ENCODE data around the gene UMODL1. TPM values are rescaled to one million over a fixed set of nuclear protein-coding genes. Genes with fewer than 3 reads are reported as not detected.

UMODL1 gene
- total and polyA plus RNA-seq, 5 donors from 2014 or later = 0.05 to 0.35 (median 0.07) TPM; not detected in 1

- Histone ChIP-seq H3K9me3 (ENCODE audit: control insufficient read depth in 2 of 2, low read length in 2 of 2) (no peaks in the 10 kb centered on the region), H3K4me1 (ENCODE audit: control insufficient read depth, insufficient read depth, low read length, poor library complexity, severe bottlenecking) (no peaks in the 10 kb centered on the region), H3K36me3 (ENCODE audit: control insufficient read depth, insufficient read depth, low read length) (no peaks in the 10 kb centered on the region), H3K27ac (ENCODE audit: insufficient read depth, low read length, poor library complexity, severe bottlenecking) (no peak overlapping the region), H3K4me3 (ENCODE audit: low read depth, low read length) (no peak overlapping the region), H3K27me3 (ENCODE audit: control insufficient read depth, insufficient read depth, low read length) (no peaks in the 10 kb centered on the region)
- Mint-ChIP-seq H3K36me3 (peaks cover 3% of the 10 kb centered on the region), H3K4me3 (no peak overlapping the region), H3K4me1 (peaks cover 0 to 11% (median 5%) of the 10 kb centered on the region in 4 donors), H3K9me3 (peaks cover 0 to 4% (median 0%) of the 10 kb centered on the region in 7 donors), H3K27ac (peak overlapping the region; percentile 76 to 93 (median 79)), H3K27me3 (no peaks in the 10 kb centered on the region)
- ATAC-seq (ENCODE audit: low read depth in 2 of 2) = no peak
- no peak for DNase-seq
These were observed 30.5 kb upstream of the UMODL1 start for GRCh38 chr21:42040411-42041180.

- Histone ChIP-seq H3K36me3 (ENCODE audit: control insufficient read depth, insufficient read depth, low read length) (no peaks in the 10 kb centered on the region), H3K27me3 (ENCODE audit: control insufficient read depth, insufficient read depth, low read length) (no peaks in the 10 kb centered on the region), H3K4me1 (ENCODE audit: control insufficient read depth, insufficient read depth, low read length, poor library complexity, severe bottlenecking) (no peaks in the 10 kb centered on the region), H3K9me3 (ENCODE audit: control insufficient read depth in 2 of 2, low read length in 2 of 2) (no peaks in the 10 kb centered on the region), H3K4me3 (ENCODE audit: low read depth, low read length) (no peak overlapping the region), H3K27ac (ENCODE audit: insufficient read depth, low read length, poor library complexity, severe bottlenecking) (no peak overlapping the region)
- ATAC-seq (ENCODE audit: low read depth in 2 of 2) (no peak), DNase-seq (no peak)
- H3K36me3 Mint-ChIP-seq = peaks cover 3% of the 10 kb centered on the region
- peaks cover 2% of the 10 kb centered on the region for H3K27me3 Mint-ChIP-seq
- peaks cover 0 to 4% (median 0%) of the 10 kb centered on the region in 7 donors for H3K9me3 Mint-ChIP-seq
- H3K4me3 Mint-ChIP-seq = no peak overlapping the region
- peaks cover 0 to 11% (median 5%) of the 10 kb centered on the region in 4 donors for H3K4me1 Mint-ChIP-seq
- peak overlapping the region in 2 of 3 donors; percentile 21 to 76 for H3K27ac Mint-ChIP-seq
These were observed 29.9 kb upstream of the UMODL1 start for GRCh38 chr21:42041246-42041645.

DNA sequence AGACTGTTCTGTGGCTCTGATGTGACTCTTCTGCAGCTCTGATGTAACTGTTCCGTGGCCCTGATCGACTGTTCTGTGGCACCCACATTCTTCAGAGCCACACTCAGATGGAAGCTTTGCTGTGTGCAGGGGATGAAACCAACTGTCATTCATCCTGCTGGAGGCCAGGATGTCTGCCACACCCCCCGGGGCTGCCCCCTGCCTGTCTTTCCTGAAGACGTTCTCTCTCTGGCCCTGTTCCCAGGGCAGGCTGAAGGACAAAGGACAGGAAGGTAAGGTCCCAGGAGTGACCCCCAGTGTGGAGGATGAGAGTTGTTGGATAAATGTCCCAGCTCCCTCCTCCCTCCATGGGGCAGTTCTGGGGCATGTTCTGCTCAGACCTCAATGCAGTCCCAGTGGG lies 29.4 kb upstream of the UMODL1 start:
- Mint-ChIP-seq H3K4me1 (peaks cover 0 to 13% (median 6%) of the 10 kb centered on the region in 4 donors), H3K27ac (peak overlapping the region in 2 of 3 donors; percentile 21 to 76)
- ATAC-seq (ENCODE audit: low read depth in 2 of 2) = no peak

DNA sequence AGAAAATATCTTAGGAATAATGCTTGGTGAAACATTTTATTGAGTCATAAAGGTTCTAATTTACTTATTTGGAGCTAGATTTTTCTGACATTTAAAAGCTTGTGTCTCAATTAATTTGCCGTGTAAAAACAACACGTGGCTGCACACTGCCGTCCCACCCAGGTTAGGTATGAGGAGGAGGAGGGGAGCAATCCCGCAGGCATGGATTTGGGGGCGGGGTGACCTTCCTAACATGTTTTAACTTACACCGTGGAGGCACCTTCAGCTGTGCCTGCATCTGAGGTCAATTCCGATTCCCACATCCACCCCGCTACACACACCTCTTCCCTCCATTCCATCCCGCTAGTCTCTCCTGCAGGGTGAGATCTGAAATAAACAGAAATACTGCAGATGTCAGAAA lies 28.5 kb upstream of the UMODL1 start:
- Histone ChIP-seq H3K9me3 (ENCODE audit: control insufficient read depth in 2 of 2, low read length in 2 of 2) (no peaks in the 10 kb centered on the region), H3K27ac (ENCODE audit: insufficient read depth, low read length, poor library complexity, severe bottlenecking) (no peak overlapping the region), H3K27me3 (ENCODE audit: control insufficient read depth, insufficient read depth, low read length) (no peaks in the 10 kb centered on the region), H3K36me3 (ENCODE audit: control insufficient read depth, insufficient read depth, low read length) (no peaks in the 10 kb centered on the region), H3K4me1 (ENCODE audit: control insufficient read depth, insufficient read depth, low read length, poor library complexity, severe bottlenecking) (no peaks in the 10 kb centered on the region), H3K4me3 (ENCODE audit: low read depth, low read length) (no peak overlapping the region)
- DNase-seq (no peak), ATAC-seq (ENCODE audit: low read depth in 2 of 2) (no peak)
- Mint-ChIP-seq H3K4me1 (peaks cover 0 to 13% (median 6%) of the 10 kb centered on the region in 4 donors), H3K27me3 (peaks cover 5% of the 10 kb centered on the region), H3K36me3 (peaks cover 3% of the 10 kb centered on the region), H3K27ac (no peak overlapping the region), H3K9me3 (no peaks in the 10 kb centered on the region), H3K4me3 (no peak overlapping the region)

More for the DNA sequence above, 29.4 kb upstream of the UMODL1 start:
- Mint-ChIP-seq H3K4me3 (no peak overlapping the region), H3K27me3 (peaks cover 5% of the 10 kb centered on the region), H3K36me3 (peaks cover 3% of the 10 kb centered on the region), H3K9me3 (peaks cover 0 to 3% (median 0%) of the 10 kb centered on the region in 7 donors)
- H3K4me1 ChIP-seq (ENCODE audit: control insufficient read depth, insufficient read depth, low read length, poor library complexity, severe bottlenecking) = no peaks in the 10 kb centered on the region
- no peak overlapping the region for H3K27ac ChIP-seq (ENCODE audit: insufficient read depth, low read length, poor library complexity, severe bottlenecking)
- no peaks in the 10 kb centered on the region for H3K9me3 ChIP-seq (ENCODE audit: control insufficient read depth in 2 of 2, low read length in 2 of 2)
- no peaks in the 10 kb centered on the region for H3K36me3 ChIP-seq (ENCODE audit: control insufficient read depth, insufficient read depth, low read length)
- DNase-seq = no peak
- no peak overlapping the region for H3K4me3 ChIP-seq (ENCODE audit: low read depth, low read length)
- no peaks in the 10 kb centered on the region for H3K27me3 ChIP-seq (ENCODE audit: control insufficient read depth, insufficient read depth, low read length)

DNA sequence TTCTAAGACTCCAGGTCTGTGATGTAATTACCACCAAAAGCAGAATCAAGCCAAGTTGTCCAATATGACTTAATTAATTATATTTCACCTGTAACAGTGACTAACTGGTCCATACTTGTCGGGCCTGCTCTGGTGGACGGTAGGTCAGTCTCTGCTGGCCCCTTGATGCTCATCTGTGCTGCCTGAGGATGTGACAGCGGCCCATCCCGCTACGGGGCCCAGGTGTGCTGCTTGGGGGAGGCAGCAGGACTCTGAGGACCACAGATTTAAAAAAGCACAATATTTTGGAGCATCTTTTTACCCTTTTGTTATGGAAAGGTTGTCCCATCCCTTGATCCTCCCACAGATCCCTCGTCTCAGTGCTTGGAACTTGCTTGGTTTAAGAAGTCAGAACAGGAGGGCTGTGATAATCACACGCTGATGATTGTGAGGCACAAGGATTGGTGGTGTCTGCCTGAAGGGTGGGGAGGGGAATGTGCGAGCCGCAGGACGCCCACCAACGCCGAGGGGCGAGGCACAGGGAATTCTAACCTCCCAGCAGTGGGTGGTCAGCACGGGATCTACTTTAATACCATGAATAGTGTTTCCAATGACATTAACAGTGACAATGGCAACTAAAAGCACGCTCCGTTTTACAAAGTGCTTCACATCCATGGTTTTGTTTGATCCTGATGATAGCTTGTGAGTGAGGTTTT lies 27.8 kb upstream of the UMODL1 start:
- Histone ChIP-seq H3K4me1 (ENCODE audit: control insufficient read depth, insufficient read depth, low read length, poor library complexity, severe bottlenecking) (no peaks in the 10 kb centered on the region), H3K27me3 (ENCODE audit: control insufficient read depth, insufficient read depth, low read length) (no peaks in the 10 kb centered on the region), H3K9me3 (ENCODE audit: control insufficient read depth in 2 of 2, low read length in 2 of 2) (no peaks in the 10 kb centered on the region), H3K4me3 (ENCODE audit: low read depth, low read length) (no peak overlapping the region), H3K36me3 (ENCODE audit: control insufficient read depth, insufficient read depth, low read length) (no peaks in the 10 kb centered on the region), H3K27ac (ENCODE audit: insufficient read depth, low read length, poor library complexity, severe bottlenecking) (no peak overlapping the region)
- Mint-ChIP-seq H3K4me3 (no peak overlapping the region), H3K9me3 (no peaks in the 10 kb centered on the region), H3K4me1 (peaks cover 0 to 13% (median 6%) of the 10 kb centered on the region in 4 donors), H3K27me3 (peaks cover 5% of the 10 kb centered on the region), H3K36me3 (peaks cover 3% of the 10 kb centered on the region), H3K27ac (no peak overlapping the region)
- no peak for ATAC-seq (ENCODE audit: low read depth in 2 of 2)
- no peak for DNase-seq

GRCh38 chr21:42043961-42044360 lies 27.2 kb upstream of the UMODL1 start:
- Mint-ChIP-seq H3K9me3 (no peaks in the 10 kb centered on the region), H3K27me3 (peaks cover 5% of the 10 kb centered on the region), H3K36me3 (no peaks in the 10 kb centered on the region), H3K4me1 (peaks cover 0 to 9% (median 5%) of the 10 kb centered on the region in 4 donors), H3K4me3 (no peak overlapping the region), H3K27ac (no peak overlapping the region)
- no peaks in the 10 kb centered on the region for H3K27me3 ChIP-seq (ENCODE audit: control insufficient read depth, insufficient read depth, low read length)
- ATAC-seq (ENCODE audit: low read depth in 2 of 2) (no peak), DNase-seq (no peak)
- H3K36me3 ChIP-seq (ENCODE audit: control insufficient read depth, insufficient read depth, low read length) = no peaks in the 10 kb centered on the region
- no peak overlapping the region for H3K27ac ChIP-seq (ENCODE audit: insufficient read depth, low read length, poor library complexity, severe bottlenecking)
- no peak overlapping the region for H3K4me3 ChIP-seq (ENCODE audit: low read depth, low read length)
- H3K9me3 ChIP-seq (ENCODE audit: control insufficient read depth in 2 of 2, low read length in 2 of 2) = no peaks in the 10 kb centered on the region
- no peaks in the 10 kb centered on the region for H3K4me1 ChIP-seq (ENCODE audit: control insufficient read depth, insufficient read depth, low read length, poor library complexity, severe bottlenecking)

- H3K27me3 ChIP-seq (ENCODE audit: control insufficient read depth, insufficient read depth, low read length) = no peaks in the 10 kb centered on the region
- H3K4me3 ChIP-seq (ENCODE audit: low read depth, low read length) = no peak overlapping the region
- Mint-ChIP-seq H3K36me3 (no peaks in the 10 kb centered on the region), H3K27me3 (peaks cover 5% of the 10 kb centered on the region), H3K9me3 (no peaks in the 10 kb centered on the region), H3K27ac (no peak overlapping the region), H3K4me1 (peaks cover 0 to 9% (median 5%) of the 10 kb centered on the region in 4 donors), H3K4me3 (no peak overlapping the region)
- no peaks in the 10 kb centered on the region for H3K4me1 ChIP-seq (ENCODE audit: control insufficient read depth, insufficient read depth, low read length, poor library complexity, severe bottlenecking)
- H3K9me3 ChIP-seq (ENCODE audit: control insufficient read depth in 2 of 2, low read length in 2 of 2) = no peaks in the 10 kb centered on the region
- no peak overlapping the region for H3K27ac ChIP-seq (ENCODE audit: insufficient read depth, low read length, poor library complexity, severe bottlenecking)
- DNase-seq (no peak), ATAC-seq (ENCODE audit: low read depth in 2 of 2) (no peak)
- no peaks in the 10 kb centered on the region for H3K36me3 ChIP-seq (ENCODE audit: control insufficient read depth, insufficient read depth, low read length)
These were observed 26.1 kb upstream of the UMODL1 start for GRCh38 chr21:42044871-42045495.
